BE2C (cell line): ENCODE results near the gene CBARP.

Source experiments
- DNase-seq: peaks from one replicate; pipeline ENCODE4 v3.0.0-alpha.2; 2020
- H3K27me3 ChIP-seq: fragments of 250-450 bp; sonication (Bioruptor Pico); 2 replicates; pipeline ENCODE4 v1.5.1; 2020; ENCODE audit warnings: mild to moderate bottlenecking
- H3K36me3 ChIP-seq: fragments of 250-450 bp; sonication (Bioruptor Pico); 2 replicates; pipeline ENCODE4 v1.5.1; 2020; ENCODE audit warnings: mild to moderate bottlenecking
- H3K4me1 ChIP-seq: fragments of 250-450 bp; sonication (Bioruptor Pico); 2 replicates; pipeline ENCODE4 v1.5.1; 2020
- H3K4me3 ChIP-seq: 2 replicates; pipeline ENCODE4 v1.5.1; 2011; ENCODE audit warnings: low read depth, low read length
- H3K9me3 ChIP-seq: fragments of 250-450 bp; sonication (Bioruptor Pico); 2 replicates; pipeline ENCODE4 v1.5.1; 2020
- TF ChIP-seq, protein P1 (sequence below): IDR thresholded peaks from 2 replicates; pipeline ENCODE4 v1.5.1; 2012; ENCODE audit warnings: mild to moderate bottlenecking, low read depth, low read length

The CBARP gene

DNA sequence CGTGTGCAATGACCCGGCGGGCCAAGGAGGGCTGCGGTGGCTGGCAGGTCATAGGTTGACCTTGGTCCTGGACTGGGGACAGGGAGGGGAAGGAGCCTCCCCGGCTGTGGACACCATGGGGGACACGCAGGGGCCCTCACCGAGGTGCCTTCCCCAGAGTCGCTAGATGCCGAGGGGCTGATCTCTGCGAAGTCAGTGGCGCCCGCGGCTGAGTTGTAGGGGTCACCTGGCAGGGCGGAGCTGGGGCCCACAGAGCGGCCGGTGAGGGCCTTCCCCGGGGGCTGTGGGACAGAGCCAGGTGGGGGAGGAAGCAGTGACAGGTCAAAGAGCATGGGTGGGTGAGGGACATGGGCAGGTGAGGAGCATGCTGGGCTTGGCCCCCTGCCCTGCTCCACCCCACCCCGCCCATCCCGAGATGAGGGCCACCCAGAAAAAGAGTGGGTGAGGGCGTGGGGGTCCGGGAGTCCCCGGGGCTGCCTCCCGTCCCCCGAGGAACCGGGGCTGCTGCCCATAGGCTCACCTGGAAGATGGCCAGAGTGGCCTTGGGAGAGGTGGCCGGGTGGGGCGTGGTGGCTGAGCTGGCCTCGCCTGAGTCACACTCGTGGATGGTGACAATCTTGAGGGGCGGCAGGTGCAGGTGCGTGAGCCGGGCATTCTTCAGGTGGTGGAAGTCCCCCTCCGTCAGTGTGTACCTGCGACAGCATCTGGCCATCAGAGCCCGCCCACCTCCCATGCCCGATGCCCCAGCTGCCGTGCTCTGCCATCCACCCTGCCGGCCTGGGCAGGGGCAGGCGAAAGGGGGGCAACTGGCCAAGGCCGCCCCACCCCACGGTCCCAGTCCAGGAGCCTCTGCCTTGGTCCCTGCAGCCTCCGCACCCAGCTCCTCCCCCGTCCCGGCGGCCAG, 3.5 kb downstream of the CBARP start:
- TF ChIP-seq, protein P1, sequence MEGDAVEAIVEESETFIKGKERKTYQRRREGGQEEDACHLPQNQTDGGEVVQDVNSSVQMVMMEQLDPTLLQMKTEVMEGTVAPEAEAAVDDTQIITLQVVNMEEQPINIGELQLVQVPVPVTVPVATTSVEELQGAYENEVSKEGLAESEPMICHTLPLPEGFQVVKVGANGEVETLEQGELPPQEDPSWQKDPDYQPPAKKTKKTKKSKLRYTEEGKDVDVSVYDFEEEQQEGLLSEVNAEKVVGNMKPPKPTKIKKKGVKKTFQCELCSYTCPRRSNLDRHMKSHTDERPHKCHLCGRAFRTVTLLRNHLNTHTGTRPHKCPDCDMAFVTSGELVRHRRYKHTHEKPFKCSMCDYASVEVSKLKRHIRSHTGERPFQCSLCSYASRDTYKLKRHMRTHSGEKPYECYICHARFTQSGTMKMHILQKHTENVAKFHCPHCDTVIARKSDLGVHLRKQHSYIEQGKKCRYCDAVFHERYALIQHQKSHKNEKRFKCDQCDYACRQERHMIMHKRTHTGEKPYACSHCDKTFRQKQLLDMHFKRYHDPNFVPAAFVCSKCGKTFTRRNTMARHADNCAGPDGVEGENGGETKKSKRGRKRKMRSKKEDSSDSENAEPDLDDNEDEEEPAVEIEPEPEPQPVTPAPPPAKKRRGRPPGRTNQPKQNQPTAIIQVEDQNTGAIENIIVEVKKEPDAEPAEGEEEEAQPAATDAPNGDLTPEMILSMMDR, result no peak

DNA sequence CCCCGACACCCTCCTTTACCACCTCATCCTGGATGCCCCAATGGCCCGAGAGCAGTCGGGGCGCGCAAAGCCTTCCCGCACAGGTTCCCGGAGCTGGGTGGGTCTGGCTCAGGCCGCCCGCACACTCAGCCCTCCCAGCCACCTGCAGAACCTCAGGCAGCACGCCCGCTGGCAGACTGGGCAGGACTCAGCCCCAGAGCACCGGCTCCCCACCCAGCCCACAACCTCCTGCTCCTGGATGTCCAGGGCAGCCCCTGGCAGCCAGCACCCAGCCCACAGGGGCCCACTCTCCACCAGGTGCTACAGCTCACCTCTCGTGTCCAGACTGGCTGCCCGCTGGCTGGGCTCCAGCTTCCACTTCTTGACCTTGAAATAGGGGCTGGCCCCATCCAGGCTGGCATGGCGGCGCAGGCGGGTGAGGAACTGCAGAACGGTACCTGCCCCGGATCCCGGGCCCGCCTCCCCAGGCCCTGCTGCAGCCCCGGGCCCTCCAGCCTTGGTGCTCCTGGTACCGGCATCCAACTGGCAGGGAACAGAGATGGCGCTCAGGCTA, 4.6 kb downstream of the CBARP start:
- Histone ChIP-seq H3K36me3 (peaks cover 21% of the 10 kb centered on the region), H3K27me3 (no peaks in the 10 kb centered on the region), H3K4me1 (peaks cover 10% of the 10 kb centered on the region), H3K4me3 (no peak overlapping the region), H3K9me3 (no peaks in the 10 kb centered on the region)
- DNase-seq, result no peak
- TF ChIP-seq, protein P1, result no peak

More for the DNA sequence above, 3.5 kb downstream of the CBARP start:
- DNase-seq, result no peak
- H3K36me3 ChIP-seq, result peaks cover 21% of the 10 kb centered on the region
- H3K4me3 ChIP-seq, result no peak overlapping the region
- H3K9me3 ChIP-seq, result no peaks in the 10 kb centered on the region
- H3K4me1 ChIP-seq, result peaks cover 10% of the 10 kb centered on the region
- no peaks in the 10 kb centered on the region for H3K27me3 ChIP-seq

DNA sequence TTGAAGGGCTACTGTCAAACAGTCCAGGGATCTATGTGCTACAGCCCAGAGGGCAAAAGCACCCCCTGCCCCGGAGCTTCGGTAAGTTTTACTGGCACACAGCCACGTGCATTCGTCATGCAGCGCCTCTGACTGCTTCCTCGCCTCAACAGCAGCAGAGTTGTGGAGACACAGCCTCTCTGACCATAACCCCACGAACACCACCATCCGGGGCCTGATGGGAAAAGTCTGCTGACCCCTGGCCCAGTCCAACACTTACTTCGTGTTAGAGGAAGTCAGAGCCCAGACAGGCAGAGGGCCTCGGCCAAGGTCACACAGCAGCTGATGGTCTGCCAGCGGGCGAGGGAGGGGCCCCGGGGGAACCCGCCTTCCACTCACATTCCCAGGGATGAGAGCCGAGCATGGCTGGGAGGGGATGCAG, 5.1 kb downstream of the CBARP start:
- Histone ChIP-seq H3K27me3 (no peaks in the 10 kb centered on the region), H3K4me1 (peaks cover 10% of the 10 kb centered on the region), H3K36me3 (peaks cover 25% of the 10 kb centered on the region), H3K4me3 (no peak overlapping the region), H3K9me3 (no peaks in the 10 kb centered on the region)
- DNase-seq, result no peak
- TF ChIP-seq, protein P1, result no peak

DNA sequence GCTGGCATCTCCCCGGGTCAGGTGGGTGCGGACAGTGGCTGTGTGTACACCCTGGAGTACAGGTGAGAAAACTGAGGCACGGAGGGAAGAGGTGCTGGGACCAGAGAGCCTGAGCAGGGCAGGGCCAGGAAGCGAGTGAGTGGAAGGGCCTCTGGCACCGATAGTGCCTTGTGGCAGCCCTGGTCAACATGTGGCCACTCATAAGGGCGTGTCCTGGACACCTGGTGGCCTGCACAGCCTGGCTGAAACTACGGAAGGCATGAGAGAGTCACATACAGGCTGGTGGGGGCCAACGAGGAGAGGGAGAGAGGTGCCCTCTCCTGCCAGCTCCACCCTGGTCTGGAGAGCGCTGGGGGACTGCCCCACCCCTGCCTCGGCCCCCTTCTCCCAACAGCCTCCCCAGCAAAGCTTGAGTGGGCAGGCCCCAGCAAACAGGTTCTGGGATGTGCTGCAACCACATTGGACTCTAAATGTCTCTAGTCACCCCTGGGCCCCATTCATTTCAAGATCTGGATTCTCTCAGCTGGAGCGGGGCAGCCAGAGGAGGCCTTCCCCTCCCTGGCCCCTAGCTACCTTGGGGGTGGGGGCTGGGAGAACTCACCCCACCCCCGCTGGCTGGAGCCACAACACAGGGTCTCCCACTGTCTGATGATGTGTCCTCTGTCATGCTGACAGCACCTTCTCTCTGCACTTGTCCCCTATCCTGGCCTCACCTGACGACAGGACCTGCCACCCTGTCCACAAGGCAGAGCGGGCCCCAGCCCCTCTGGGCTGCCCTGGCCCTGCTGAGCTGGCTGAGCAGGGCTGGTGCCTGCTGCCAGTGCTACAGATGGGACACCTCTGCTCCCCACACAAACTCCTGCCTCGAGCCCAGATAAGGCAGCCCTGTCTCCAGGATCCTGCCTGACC, 5.8 kb downstream of the CBARP start:
- peaks cover 32% of the 10 kb centered on the region for H3K36me3 ChIP-seq
- peaks cover 10% of the 10 kb centered on the region for H3K4me1 ChIP-seq
- no peak for DNase-seq
- TF ChIP-seq, protein P1, result no peak
- no peaks in the 10 kb centered on the region for H3K9me3 ChIP-seq
- no peaks in the 10 kb centered on the region for H3K27me3 ChIP-seq
- H3K4me3 ChIP-seq, result no peak overlapping the region

DNA sequence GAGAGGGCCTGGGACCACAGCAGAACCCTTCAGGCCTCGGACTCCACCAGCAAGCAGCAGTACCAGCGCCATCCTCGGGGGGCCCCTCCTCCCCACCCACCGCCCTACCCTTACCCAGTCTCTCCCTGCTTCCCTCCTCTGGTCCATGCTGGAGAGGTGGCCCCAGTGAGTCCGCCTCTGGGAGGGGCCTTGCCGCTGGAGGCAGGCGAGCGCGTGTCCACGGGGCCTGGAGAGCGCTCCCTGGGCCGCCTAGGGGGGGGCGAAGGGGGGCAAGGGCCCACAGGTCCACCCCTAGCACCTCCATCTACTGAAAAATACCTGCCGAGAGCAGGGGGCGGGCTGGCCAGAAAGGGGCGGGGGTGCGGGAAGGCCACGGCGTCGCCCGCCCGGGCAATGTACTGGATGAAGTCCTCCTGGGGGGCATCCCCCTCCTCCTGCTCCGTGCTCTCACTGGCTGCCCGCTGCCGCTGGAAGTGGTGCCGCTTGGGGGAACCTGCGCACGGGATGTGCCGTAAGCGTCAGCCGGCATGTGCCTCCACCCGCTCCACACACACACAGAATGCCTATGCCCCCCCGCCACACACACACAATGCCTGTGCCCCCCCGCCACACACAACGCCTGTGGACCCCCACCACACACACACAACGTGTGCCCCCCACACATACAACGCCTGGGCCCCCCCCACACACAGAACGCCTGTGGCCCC, 6.9 kb downstream of the CBARP start:
- H3K4me1 ChIP-seq, result peaks cover 10% of the 10 kb centered on the region

More for the DNA sequence above, 6.9 kb downstream of the CBARP start:
- TF ChIP-seq, protein P1, result no peak
- H3K9me3 ChIP-seq, result no peaks in the 10 kb centered on the region
- peaks cover 42% of the 10 kb centered on the region for H3K36me3 ChIP-seq
- no peak overlapping the region for H3K4me3 ChIP-seq
- no peaks in the 10 kb centered on the region for H3K27me3 ChIP-seq
- no peak for DNase-seq
